H1 (cell line): ENCODE data around the gene TPRN.

Experiments used
- CHD1 ChIP-seq: IDR thresholded peaks from 2 replicates; pipeline ENCODE4 v1.6.1; 2012; ENCODE audit warnings: low read depth, low read length, improper control_type of control experiment
- EZH2 ChIP-seq: fragments of 200-600 bp; sonication (generic); IDR thresholded peaks from 2 replicates; pipeline ENCODE4 v1.7.1; 2012; ENCODE audit warnings: low read depth, mild to moderate bottlenecking, moderate library complexity, low read length, inconsistent platforms; ENCODE audit not compliant: severe bottlenecking
- JUN ChIP-seq: IDR thresholded peaks from 2 replicates; pipeline ENCODE4 v1.6.1; 2011; ENCODE audit warnings: low read depth, mild to moderate bottlenecking, improper control_type of control experiment, low read length
- JUND ChIP-seq: IDR thresholded peaks from 2 replicates; pipeline ENCODE4 v1.6.1; 2011; ENCODE audit warnings: mild to moderate bottlenecking, improper control_type of control experiment, low read length
- MAFK ChIP-seq: IDR thresholded peaks from 2 replicates; pipeline ENCODE4 v1.6.1; 2012; ENCODE audit warnings: low read depth, mild to moderate bottlenecking, improper control_type of control experiment, low read length
- NANOG ChIP-seq: IDR thresholded peaks from 2 replicates; pipeline ENCODE4 v1.6.1; 2011; ENCODE audit warnings: low read length, low read depth, mild to moderate bottlenecking, inconsistent platforms; ENCODE audit not compliant: insufficient read depth, poor library complexity, severe bottlenecking
- PHF8 ChIP-seq: fragments of 200-600 bp; sonication (generic); conservative IDR thresholded peaks from 2 replicates; pipeline ENCODE4 v1.7.1; 2012; ENCODE audit warnings: low read depth, mild to moderate bottlenecking, inconsistent platforms, low read length, moderate library complexity
- POLR2A ChIP-seq, 2 experiments: IDR thresholded peaks; 1 replicate in 1 of 2; 2 replicates in 1 of 2; pipeline ENCODE4 v1.6.1; 2011; ENCODE audit warnings: low read depth in 2 of 2, low read length in 2 of 2, mild to moderate bottlenecking in 2 of 2; ENCODE audit errors: control extremely low read depth in 1 of 2
- TEAD4 ChIP-seq: IDR thresholded peaks from 2 replicates; pipeline ENCODE4 v1.6.1; 2012; ENCODE audit warnings: low read depth, low read length, inconsistent platforms, mixed read lengths
- TF ChIP-seq, protein P1 (sequence below), 3 experiments: IDR thresholded peaks; 1 replicate in 2 of 3; 2 replicates in 1 of 3; pipeline versions ENCODE4 v1.5.1 to v1.6.1; 2011; ENCODE audit warnings: low read length in 3 of 3, mild to moderate bottlenecking in 3 of 3, inconsistent platforms in 2 of 3, low read depth in 1 of 3, moderate library complexity in 1 of 3; ENCODE audit not compliant: insufficient read depth in 1 of 3; ENCODE audit errors: control extremely low read depth in 1 of 3
- TF ChIP-seq, protein P2 (sequence below): IDR thresholded peaks from 2 replicates; pipeline ENCODE4 v1.6.1; 2012; ENCODE audit warnings: inconsistent platforms

DNA sequence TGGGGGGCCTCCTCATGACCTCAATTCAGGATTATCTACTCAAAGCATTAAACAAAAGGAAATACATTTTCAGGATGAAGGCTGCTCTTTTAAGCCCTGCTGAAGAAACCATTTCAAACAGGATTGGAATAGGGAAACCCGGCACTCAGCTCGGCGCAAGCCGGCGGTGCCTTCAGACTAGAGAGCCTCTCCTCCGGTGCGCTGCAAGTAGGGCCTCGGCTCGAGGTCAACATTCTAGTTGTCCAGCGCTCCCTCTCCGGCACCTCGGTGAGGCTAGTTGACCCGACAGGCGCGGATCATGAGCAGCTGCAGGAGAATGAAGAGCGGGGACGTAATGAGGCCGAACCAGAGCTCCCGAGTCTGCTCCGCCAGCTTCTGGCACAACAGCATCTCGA lies 4.2 kb upstream of the TPRN start:
- TF ChIP-seq, protein P1, sequence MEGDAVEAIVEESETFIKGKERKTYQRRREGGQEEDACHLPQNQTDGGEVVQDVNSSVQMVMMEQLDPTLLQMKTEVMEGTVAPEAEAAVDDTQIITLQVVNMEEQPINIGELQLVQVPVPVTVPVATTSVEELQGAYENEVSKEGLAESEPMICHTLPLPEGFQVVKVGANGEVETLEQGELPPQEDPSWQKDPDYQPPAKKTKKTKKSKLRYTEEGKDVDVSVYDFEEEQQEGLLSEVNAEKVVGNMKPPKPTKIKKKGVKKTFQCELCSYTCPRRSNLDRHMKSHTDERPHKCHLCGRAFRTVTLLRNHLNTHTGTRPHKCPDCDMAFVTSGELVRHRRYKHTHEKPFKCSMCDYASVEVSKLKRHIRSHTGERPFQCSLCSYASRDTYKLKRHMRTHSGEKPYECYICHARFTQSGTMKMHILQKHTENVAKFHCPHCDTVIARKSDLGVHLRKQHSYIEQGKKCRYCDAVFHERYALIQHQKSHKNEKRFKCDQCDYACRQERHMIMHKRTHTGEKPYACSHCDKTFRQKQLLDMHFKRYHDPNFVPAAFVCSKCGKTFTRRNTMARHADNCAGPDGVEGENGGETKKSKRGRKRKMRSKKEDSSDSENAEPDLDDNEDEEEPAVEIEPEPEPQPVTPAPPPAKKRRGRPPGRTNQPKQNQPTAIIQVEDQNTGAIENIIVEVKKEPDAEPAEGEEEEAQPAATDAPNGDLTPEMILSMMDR (IDR thresholded peaks at IDR 0.05; ENCODE audit: control extremely low read depth in 1 of 3, insufficient read depth in 1 of 3, low read depth in 1 of 3, low read length in 3 of 3) = no peak
- no peak for TF ChIP-seq NANOG
- TF ChIP-seq MAFK = no peak
- no peak for TF ChIP-seq POLR2A (IDR thresholded peaks at IDR 0.05; ENCODE audit: control extremely low read depth in 1 of 2, low read depth in 2 of 2, low read length in 2 of 2)
- TF ChIP-seq JUN = no peak
- no peak for TF ChIP-seq TEAD4
- no peak for TF ChIP-seq EZH2
- TF ChIP-seq PHF8 = no peak
- TF ChIP-seq, protein P2, sequence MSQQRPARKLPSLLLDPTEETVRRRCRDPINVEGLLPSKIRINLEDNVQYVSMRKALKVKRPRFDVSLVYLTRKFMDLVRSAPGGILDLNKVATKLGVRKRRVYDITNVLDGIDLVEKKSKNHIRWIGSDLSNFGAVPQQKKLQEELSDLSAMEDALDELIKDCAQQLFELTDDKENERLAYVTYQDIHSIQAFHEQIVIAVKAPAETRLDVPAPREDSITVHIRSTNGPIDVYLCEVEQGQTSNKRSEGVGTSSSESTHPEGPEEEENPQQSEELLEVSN = no peak
- no peak for TF ChIP-seq JUND
- TF ChIP-seq CHD1 = no peak
